H1 (cell line): ENCODE data around the gene CNOT2. TPM values are rescaled to one million over a fixed set of nuclear protein-coding genes. Genes with fewer than 3 reads are reported as not detected.

ENCODE experiments used
- CTCF ChIA-PET: fragments of 300-600 bp; sonication (Branson Sonifier 250); formaldehyde crosslinking; loops from one replicate; lab custom pipeline; 2021; ENCODE audit not compliant: partially characterized antibody; lab: Charles Lee
- POLR2A ChIA-PET: fragments of 300-600 bp; sonication (Branson Sonifier 250); formaldehyde crosslinking; loops from one replicate; lab custom pipeline; 2021; ENCODE audit warnings: inconsistent platforms; ENCODE audit not compliant: partially characterized antibody; lab: Charles Lee
- DNase-seq, 2 experiments: peaks; one replicate each; pipeline versions ENCODE4 v3.0.0 to v3.0.0-alpha.2; 2010 to 2022; ENCODE audit warnings: low spot score in 2 of 2, low read depth in 1 of 2, mixed read lengths in 1 of 2
- FAIRE-seq: peaks from 2 replicates; lab custom pipeline; 2011; peaks lifted over from hg19 to GRCh38; lab: Jason Lieb, UNC
- H2AFZ ChIP-seq: 2 replicates; pipeline ENCODE4 v1.8.1; 2012; ENCODE audit warnings: low read length, inconsistent platforms
- H2AK5ac ChIP-seq: 2 replicates; pipeline ENCODE4 v1.6.1; 2013; ENCODE audit warnings: low read depth, low read length
- H2BK120ac ChIP-seq: replicated peaks from 2 replicates; pipeline ENCODE3; 2013; ENCODE audit warnings: low read depth, low read length, inconsistent platforms
- H2BK12ac ChIP-seq: 2 replicates; pipeline ENCODE4 v1.6.1; 2013; ENCODE audit warnings: low read depth, low read length
- H2BK15ac ChIP-seq: 2 replicates; pipeline ENCODE4 v1.6.1; 2013; ENCODE audit warnings: low read length
- H2BK20ac ChIP-seq: 2 replicates; pipeline ENCODE4 v1.6.1; 2013; ENCODE audit warnings: low read length
- H2BK5ac ChIP-seq: 2 replicates; pipeline ENCODE4 v1.6.1; 2013; ENCODE audit warnings: low read depth, low read length
- H3K14ac ChIP-seq: 2 replicates; pipeline ENCODE4 v1.6.1; 2013; ENCODE audit warnings: inconsistent platforms; ENCODE audit not compliant: insufficient read length
- H3K18ac ChIP-seq: 2 replicates; pipeline ENCODE4 v1.6.1; 2013; ENCODE audit warnings: low read length; ENCODE audit errors: extremely low read depth
- H3K23ac ChIP-seq: 2 replicates; pipeline ENCODE4 v1.6.1; 2013; ENCODE audit warnings: inconsistent platforms; ENCODE audit not compliant: insufficient read length
- H3K23me2 ChIP-seq: 2 replicates; pipeline ENCODE4 v1.6.1; 2013; ENCODE audit warnings: low read depth, low read length
- H3K27ac ChIP-seq: 2 replicates; pipeline ENCODE4 v1.6.1; 2011; ENCODE audit warnings: low read depth, low read length, inconsistent platforms
- H3K27me3 ChIP-seq, 4 experiments: replicated peaks in 1 of 4; 1 replicate in 1 of 4; 2 replicates in 3 of 4; pipeline versions ENCODE4 v1.6.1 to v1.8.1; 2011 to 2013; ENCODE audit warnings: low read length in 3 of 4, mild to moderate bottlenecking in 3 of 4, inconsistent platforms in 2 of 4, mixed read lengths in 2 of 4, moderate library complexity in 1 of 4; ENCODE audit not compliant: control insufficient read depth in 3 of 4, insufficient read depth in 3 of 4; ENCODE audit errors: extremely low read depth in 1 of 4
- H3K36me3 ChIP-seq, 4 experiments: 2 replicates each; pipeline versions ENCODE4 v1.6.1 to v1.8.1; 2011 to 2013; ENCODE audit warnings: mild to moderate bottlenecking in 4 of 4, low read length in 3 of 4, moderate library complexity in 2 of 4, control low read depth in 1 of 4, inconsistent platforms in 1 of 4; ENCODE audit not compliant: insufficient read depth in 4 of 4, control insufficient read depth in 2 of 4
- H3K4ac ChIP-seq: replicated peaks from 2 replicates; pipeline ENCODE3; 2013; ENCODE audit warnings: low read length, low read depth, mixed read lengths, inconsistent platforms; ENCODE audit not compliant: insufficient read length
- H3K4me1 ChIP-seq, 4 experiments: replicated peaks in 1 of 4; 1 replicate in 1 of 4; 2 replicates in 3 of 4; pipeline versions ENCODE4 v1.6.1 to v1.8.1; 2011 to 2013; ENCODE audit warnings: low read length in 3 of 4, inconsistent platforms in 2 of 4, mixed read lengths in 1 of 4; ENCODE audit not compliant: insufficient read depth in 4 of 4, control insufficient read depth in 3 of 4
- H3K4me2 ChIP-seq, 2 experiments: 2 replicates each; pipeline versions ENCODE4 v1.6.1 to v1.8.1; 2011 to 2013; ENCODE audit warnings: low read depth in 2 of 2, low read length in 2 of 2, control low read depth in 1 of 2, inconsistent platforms in 1 of 2, mild to moderate bottlenecking in 1 of 2; ENCODE audit not compliant: insufficient read depth in 1 of 2
- H3K4me3 ChIP-seq, 4 experiments: fragments of 200-600, 300-600 bp in 1 of 4; sonication (generic), shearing (Covaris generic), sonication (Bioruptor Twin) in 1 of 4; 2 replicates each; pipeline versions ENCODE4 v1.5.1 to v1.8.1; 2011 to 2016; ENCODE audit warnings: low read length in 4 of 4, low read depth in 3 of 4, control low read depth in 2 of 4, inconsistent platforms in 2 of 4, mild to moderate bottlenecking in 2 of 4, mixed read lengths in 1 of 4, moderate library complexity in 1 of 4; ENCODE audit not compliant: insufficient read depth in 2 of 4; ENCODE audit errors: extremely low read depth in 1 of 4
- H3K56ac ChIP-seq: replicated peaks from 2 replicates; pipeline ENCODE3; 2013; ENCODE audit warnings: low read depth, mild to moderate bottlenecking, mixed read lengths, low read length, inconsistent platforms; ENCODE audit not compliant: insufficient read length
- H3K79me1 ChIP-seq: 2 replicates; pipeline ENCODE4 v1.6.1; 2013; ENCODE audit warnings: low read depth, low read length, control low read depth
- H3K79me2 ChIP-seq, 2 experiments: 2 replicates each; pipeline versions ENCODE4 v1.6.1 to v1.8.1; 2012 to 2013; ENCODE audit warnings: low read length in 2 of 2, mild to moderate bottlenecking in 2 of 2, inconsistent platforms in 1 of 2; ENCODE audit not compliant: insufficient read depth in 2 of 2, control insufficient read depth in 1 of 2
- H3K9ac ChIP-seq, 4 experiments: replicated peaks in 1 of 4; 1 replicate in 1 of 4; 2 replicates in 3 of 4; pipeline versions ENCODE4 v1.6.1 to v1.8.1; 2011 to 2013; ENCODE audit warnings: low read depth in 3 of 4, low read length in 3 of 4, control low read depth in 2 of 4, mild to moderate bottlenecking in 2 of 4, moderate library complexity in 2 of 4, inconsistent platforms in 1 of 4; ENCODE audit errors: extremely low read depth in 1 of 4
- H3K9me3 ChIP-seq, 2 experiments: 2 replicates each; pipeline versions ENCODE4 v1.6.1 to v1.8.1; 2012 to 2013; ENCODE audit warnings: mild to moderate bottlenecking in 2 of 2, moderate library complexity in 2 of 2, control low read depth in 1 of 2, inconsistent platforms in 1 of 2, low read depth in 1 of 2, low read length in 1 of 2, mixed read lengths in 1 of 2; ENCODE audit not compliant: insufficient read depth in 2 of 2
- H4K20me1 ChIP-seq, 2 experiments: replicated peaks in 1 of 2; 2 replicates each; pipeline versions ENCODE3 to v1.8.1; 2011 to 2013; ENCODE audit warnings: inconsistent platforms in 2 of 2, low read length in 2 of 2, mild to moderate bottlenecking in 1 of 2; ENCODE audit not compliant: insufficient read depth in 2 of 2, control insufficient read depth in 1 of 2
- H4K5ac ChIP-seq: 2 replicates; pipeline ENCODE4 v1.6.1; 2013; ENCODE audit warnings: low read length, low read depth, mixed read lengths, inconsistent platforms; ENCODE audit not compliant: insufficient read length
- H4K8ac ChIP-seq: 2 replicates; pipeline ENCODE4 v1.8.0; 2013; ENCODE audit warnings: mild to moderate bottlenecking, moderate library complexity, low read length, inconsistent platforms; ENCODE audit not compliant: insufficient read depth; ENCODE audit errors: extremely low read depth
- H4K91ac ChIP-seq: replicated peaks from 2 replicates; pipeline ENCODE3; 2013; ENCODE audit warnings: low read length, mixed read lengths, inconsistent platforms; ENCODE audit not compliant: insufficient read length
- BRCA1 ChIP-seq: IDR thresholded peaks from 2 replicates; pipeline ENCODE4 v1.6.1; 2012; ENCODE audit warnings: low read depth, low read length, improper control_type of control experiment
- CBX5 ChIP-seq: fragments of 300-800, 300-1000 bp; sonication (generic); IDR thresholded peaks from 2 replicates; pipeline ENCODE4 v1.7.1; 2016; ENCODE audit warnings: antibody characterized with exemption, low read length, low read depth
- CBX8 ChIP-seq: fragments of 300-800, 300-1000 bp; sonication (generic); IDR thresholded peaks from 2 replicates; pipeline ENCODE4 v1.7.1; 2016; ENCODE audit warnings: low read depth, low read length, borderline replicate concordance
- CTBP2 ChIP-seq: IDR thresholded peaks from 2 replicates; pipeline ENCODE4 v1.7.0; 2011; ENCODE audit warnings: borderline replicate concordance, mild to moderate bottlenecking, moderate library complexity, mixed read lengths, low read length; ENCODE audit not compliant: insufficient read depth, insufficient read length
- KDM4A ChIP-seq: IDR thresholded peaks from one replicate; pipeline ENCODE4 v1.7.1; 2012; ENCODE audit warnings: low read depth, mild to moderate bottlenecking, moderate library complexity, low read length, inconsistent platforms; ENCODE audit not compliant: severe bottlenecking
- KDM5A ChIP-seq: fragments of 200-600 bp; IDR thresholded peaks from 2 replicates; pipeline ENCODE4 v1.7.1; 2012; ENCODE audit warnings: mild to moderate bottlenecking, low read length, inconsistent platforms, mixed read lengths
- RXRA ChIP-seq: IDR thresholded peaks from 2 replicates; pipeline ENCODE4 v1.6.1; 2011; ENCODE audit warnings: low read depth, mild to moderate bottlenecking, low read length, moderate library complexity; ENCODE audit not compliant: insufficient read depth
- SIX5 ChIP-seq: IDR thresholded peaks from 2 replicates; pipeline ENCODE4 v1.6.1; 2011; ENCODE audit warnings: mild to moderate bottlenecking, low read depth, low read length
- SP4 ChIP-seq: IDR thresholded peaks from 2 replicates; pipeline ENCODE4 v1.6.1; 2012; ENCODE audit warnings: low read length, inconsistent platforms
- TBP ChIP-seq: IDR thresholded peaks from 2 replicates; pipeline ENCODE4 v1.6.1; 2011; ENCODE audit warnings: low read depth, low read length, improper control_type of control experiment
- TCF12 ChIP-seq: IDR thresholded peaks from 2 replicates; pipeline ENCODE4 v1.6.1; 2011; ENCODE audit warnings: low read depth, mild to moderate bottlenecking, low read length
- TEAD4 ChIP-seq: IDR thresholded peaks from 2 replicates; pipeline ENCODE4 v1.6.1; 2012; ENCODE audit warnings: low read depth, low read length, inconsistent platforms, mixed read lengths
- YY1 ChIP-seq: IDR thresholded peaks from 2 replicates; pipeline ENCODE4 v1.6.1; 2011; ENCODE audit warnings: low read depth, mild to moderate bottlenecking, low read length
- WGBS, 2 experiments: shearing (Covaris generic) in 1 of 2; methylation state at CpG; one replicate each; pipeline versions ENCODE4 v1.1.6 to v1.1.7; 2013 to 2015; ENCODE audit warnings: low lambda C conversion rate in 2 of 2, mixed read lengths in 2 of 2, inconsistent platforms in 1 of 2, low coverage in 1 of 2, missing lambda C conversion rate in 1 of 2; ENCODE audit not compliant: insufficient replicate concordance in 2 of 2, insufficient coverage in 1 of 2, insufficient read length in 1 of 2; ENCODE audit errors: extremely low coverage in 1 of 2, missing lambda C conversion rate in 1 of 2; 5-methylcytosine and 5-hydroxymethylcytosine counted together
- polyA plus RNA-seq, 7 experiments: library from polyadenylated mRNA; depleted of rRNA in 3 of 7; stranded (reverse) in 5 of 7; unstranded in 2 of 7; fragments of >200 nt in 5 of 7; fragments of 200-250 nt in 2 of 7; gene quantifications; 1 replicate in 5 of 7; 2 replicates in 1 of 7; 4 replicates in 1 of 7; pipeline versions ENCODE4 v1.2.1 to v1.2.3, GENCODE V29; 2011 to 2013; ENCODE audit warnings: missing spikeins in 2 of 7, mixed read lengths in 2 of 7
- total RNA-seq: library from RNA; stranded (reverse); fragmentation: NEBNext Ultra II Directional; extraction: Animal tissue kit (Norgen Biotek cat#: 25700); gene quantifications from 2 replicates; pipeline ENCODE4 v1.2.1, GENCODE V29; 2021

CNOT2 gene
- total and polyA plus RNA-seq, 2 of the 8 experiments (the other 6 are each of a cell fraction or from before 2014, with no cell fraction given) = 61.2 to 64.8 TPM

DNA sequence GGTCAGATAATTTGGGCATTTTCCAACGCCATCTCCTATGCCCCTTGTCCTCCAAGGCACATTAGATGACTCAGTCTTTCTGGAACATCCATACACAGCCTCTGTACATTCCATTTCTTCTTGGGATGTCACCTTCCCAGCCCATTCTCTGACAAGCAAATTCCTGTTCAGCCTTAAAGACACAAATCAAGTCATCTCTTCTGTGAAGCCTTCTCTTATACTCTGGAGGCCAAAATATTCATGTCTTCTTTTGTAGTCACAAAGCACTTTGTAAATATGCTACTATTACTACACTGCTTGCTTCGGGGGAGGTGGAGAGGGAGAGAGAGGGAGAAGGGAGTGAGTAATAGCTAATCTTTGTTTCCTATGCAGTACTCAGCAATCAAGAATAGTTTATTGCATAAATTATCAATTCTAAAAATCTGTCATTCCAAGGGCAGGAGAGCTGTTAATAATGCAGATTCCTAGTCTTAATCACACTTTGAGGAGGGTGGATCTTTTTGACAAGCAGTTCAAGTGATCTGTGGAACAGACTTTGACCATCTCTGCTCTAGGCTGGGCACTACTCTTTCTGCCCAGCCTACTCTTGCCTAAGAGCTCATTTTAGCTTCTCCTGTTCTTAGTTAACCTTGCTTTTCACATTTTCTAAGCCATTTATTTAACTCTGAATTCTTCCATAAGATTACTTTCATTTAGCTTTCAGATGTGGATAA lies 150.7 kb downstream of the CNOT2 start:
- Histone ChIP-seq H4K8ac (no peak overlapping the region), H3K36me3 (0 out of 8 replicates have a peak, but pooled peaks cover 0 to 3% (median 0%) of the 10 kb centered on the region in 4 experiments), H2BK20ac (no peak overlapping the region), H3K23ac (no peak overlapping the region), H4K20me1 (no peaks in the 10 kb centered on the region), H4K91ac (no peak overlapping the region), H3K4me2 (no peak overlapping the region), H2AK5ac (no peak overlapping the region), H3K9ac (no peak overlapping the region), H3K18ac (no peak overlapping the region), H3K79me2 (no peaks in the 10 kb centered on the region; a peak in 1 of 4 replicates), H3K4me3 (no peak overlapping the region)
- FAIRE-seq = no peak
- TF ChIP-seq TEAD4 (no peak), CBX5 (no peak), BRCA1 (no peak), TBP (no peak), TCF12 (no peak), KDM4A (no peak), YY1 (no peak), RXRA (no peak), CTBP2 (no peak), KDM5A (no peak), SP4 (no peak), SIX5 (no peak), CBX8 (no peak)
- TF ChIP-seq, all 59 proteins: peak for 0
- Histone ChIP-seq H2BK5ac (no peak overlapping the region), H2BK12ac (no peak overlapping the region), H3K27me3 (no peaks in the 10 kb centered on the region), H2BK15ac (no peak overlapping the region), H2AFZ (no peak overlapping the region), H3K4me1 (no peaks in the 10 kb centered on the region), H3K56ac (no peak overlapping the region), H3K23me2 (no peaks in the 10 kb centered on the region), H3K14ac (no peak overlapping the region), H3K4ac (no peak overlapping the region), H3K27ac (no peak overlapping the region), H3K9me3 (no peaks in the 10 kb centered on the region), H2BK120ac (no peak overlapping the region), H4K5ac (no peak overlapping the region), H3K79me1 (no peaks in the 10 kb centered on the region)
- DNase-seq = no peak
- CTCF ChIA-PET = interaction anchor here (0.5 to 1.0 kb wide), 3 partner anchors 9 to 338 kb away, joined by 3 read pairs; no protein-coding TSS in a partner anchor
- 92% methylated on average over 2 of the region's 2 CpGs; no CpG with 5 or more reads in 1 of the 2 experiments for WGBS, 2 experiments
- POLR2A ChIA-PET = no interaction called here
